Panc1 (cell line): ENCODE measurements around the gene ATPAF2. TPM values are rescaled to one million over a fixed set of nuclear protein-coding genes. Genes with fewer than 3 reads are reported as not detected.
A peak's percentile ranks its signal among the peaks of the same experiment; 100 is the strongest.

Experiments used
- ATAC-seq: fragments of 200-7000 bp; cut with Tn5 transposase; 2 replicates; pipeline ENCODE4 v1.9.1; 2020; ENCODE audit warnings: mild to moderate bottlenecking, moderate library complexity
- BruUV-seq: library from RNA; stranded (reverse); fragments of 400-500 nt; replicated peaks from 2 replicates; lab custom pipeline; 2021; lab: Mats Ljungman, UMichigan
- CTCF ChIA-PET: fragments of 300-600 bp; sonication (Branson Sonifier 250); formaldehyde crosslinking; loops from one replicate; lab custom pipeline; 2022; ENCODE audit warnings: antibody characterized with exemption; lab: Charles Lee
- POLR2A ChIA-PET: fragments of 300-600 bp; sonication (Branson Sonifier 250); formaldehyde crosslinking; loops from one replicate; lab custom pipeline; 2022; ENCODE audit warnings: antibody characterized with exemption; lab: Charles Lee
- DNase-seq: peaks from one replicate; pipeline ENCODE4 v3.0.0-alpha.2; 2010; ENCODE audit warnings: low read depth, low spot score
- H3K27ac ChIP-seq: 2 replicates; pipeline ENCODE4 v1.5.1; 2011; ENCODE audit warnings: mild to moderate bottlenecking, low read length, inconsistent platforms
- H3K27me3 ChIP-seq: fragments of 200-500 bp; sonication (Bioruptor generic); 2 replicates; pipeline ENCODE4 v1.6.0; 2014; ENCODE audit warnings: low read length, inconsistent platforms; ENCODE audit not compliant: control insufficient read depth, insufficient read depth
- H3K36me3 ChIP-seq: fragments of 200-500 bp; sonication (Bioruptor generic); 2 replicates; pipeline ENCODE4 v1.5.1; 2014; ENCODE audit warnings: inconsistent platforms, mild to moderate bottlenecking, low read length, moderate library complexity; ENCODE audit not compliant: control insufficient read depth, insufficient read depth
- H3K4me1 ChIP-seq: 2 replicates; pipeline ENCODE4 v1.5.1; 2011; ENCODE audit warnings: inconsistent platforms, mild to moderate bottlenecking, low read length, moderate library complexity; ENCODE audit not compliant: control insufficient read depth, insufficient read depth
- H3K4me3 ChIP-seq, 2 experiments: 2 replicates each; pipeline ENCODE4 v1.5.1; 2011 to 2012; ENCODE audit warnings: low read depth in 2 of 2, low read length in 2 of 2, mild to moderate bottlenecking in 2 of 2, inconsistent platforms in 1 of 2, moderate library complexity in 1 of 2
- H3K9me3 ChIP-seq: fragments of 200-500 bp; sonication (Bioruptor generic); 2 replicates; pipeline ENCODE4 v1.5.1; 2014; ENCODE audit warnings: low read depth, mild to moderate bottlenecking, inconsistent platforms, low read length, moderate library complexity; ENCODE audit not compliant: control insufficient read depth, insufficient read depth
- CTCF ChIP-seq: fragments of 450-650 bp; IDR thresholded peaks from 2 replicates; pipeline ENCODE4 v1.5.1; 2017; ENCODE audit warnings: mild to moderate bottlenecking
- POLR2AphosphoS5 ChIP-seq: IDR thresholded peaks from 2 replicates; pipeline ENCODE4 v1.6.1; 2012; ENCODE audit warnings: mild to moderate bottlenecking, low read depth, low read length, moderate library complexity
- SIN3A ChIP-seq: IDR thresholded peaks from 2 replicates; pipeline ENCODE4 v1.6.1; 2012; ENCODE audit warnings: low read depth, mild to moderate bottlenecking, low read length, moderate library complexity, borderline replicate concordance; ENCODE audit not compliant: insufficient read depth
- TCF7L2 ChIP-seq: IDR thresholded peaks from 2 replicates; pipeline ENCODE4 v1.6.1; 2011; ENCODE audit warnings: mild to moderate bottlenecking, low read depth, low read length, inconsistent platforms
- in situ Hi-C: cut with HindIII; loops from 2 replicates; pipeline ENCODE4 v1.10.0; 2016; ENCODE audit warnings: low sequenced_read_pairs, low pct_unique_long_range_greater_than_20kb
- intact Hi-C: fragments of 100-400 bp; cut with micrococcal nuclease; formaldehyde crosslinking; loops from one replicate; pipeline ENCODE4 v1.10.0; 2022; ENCODE audit not compliant: unreplicated experiment
- total RNA-seq: library from RNA; stranded (reverse); gene quantifications from one replicate; pipeline ENCODE4 v1.2.1, GENCODE V29; 2021; ENCODE audit not compliant: unreplicated experiment
- TF ChIP-seq, protein P1 (sequence below), 2 experiments: IDR thresholded peaks; 2 replicates each; pipeline ENCODE4 v1.6.1; 2011 to 2012; ENCODE audit warnings: low read depth in 2 of 2, control low read depth in 1 of 2, low read length in 1 of 2, mild to moderate bottlenecking in 1 of 2, moderate library complexity in 1 of 2; ENCODE audit not compliant: insufficient read depth in 1 of 2

Gene ATPAF2
- total RNA-seq, 1 experiment from 2014 or later = 22.3 TPM

- intact Hi-C loops (no loop called here), in situ Hi-C loops (no loop called here)
- Histone ChIP-seq H3K27ac (peak overlapping the region; percentile 72), H3K27me3 (no peaks in the 10 kb centered on the region), H3K36me3 (no peaks in the 10 kb centered on the region; the same call in 1 of the 2 replicates), H3K4me3 (peak overlapping the region; percentile 59 to 81), H3K4me1 (peaks cover 30% of the 10 kb centered on the region), H3K9me3 (no peaks in the 10 kb centered on the region)
- ChIA-PET POLR2A (interaction anchor here (0.6 kb wide), 1 partner anchor 86 kb away, joined by 3 read pairs; no protein-coding TSS in a partner anchor), CTCF (no interaction called here)
- no peak for TF ChIP-seq TCF7L2
- TF ChIP-seq SIN3A = no peak
- TF ChIP-seq, protein P1, sequence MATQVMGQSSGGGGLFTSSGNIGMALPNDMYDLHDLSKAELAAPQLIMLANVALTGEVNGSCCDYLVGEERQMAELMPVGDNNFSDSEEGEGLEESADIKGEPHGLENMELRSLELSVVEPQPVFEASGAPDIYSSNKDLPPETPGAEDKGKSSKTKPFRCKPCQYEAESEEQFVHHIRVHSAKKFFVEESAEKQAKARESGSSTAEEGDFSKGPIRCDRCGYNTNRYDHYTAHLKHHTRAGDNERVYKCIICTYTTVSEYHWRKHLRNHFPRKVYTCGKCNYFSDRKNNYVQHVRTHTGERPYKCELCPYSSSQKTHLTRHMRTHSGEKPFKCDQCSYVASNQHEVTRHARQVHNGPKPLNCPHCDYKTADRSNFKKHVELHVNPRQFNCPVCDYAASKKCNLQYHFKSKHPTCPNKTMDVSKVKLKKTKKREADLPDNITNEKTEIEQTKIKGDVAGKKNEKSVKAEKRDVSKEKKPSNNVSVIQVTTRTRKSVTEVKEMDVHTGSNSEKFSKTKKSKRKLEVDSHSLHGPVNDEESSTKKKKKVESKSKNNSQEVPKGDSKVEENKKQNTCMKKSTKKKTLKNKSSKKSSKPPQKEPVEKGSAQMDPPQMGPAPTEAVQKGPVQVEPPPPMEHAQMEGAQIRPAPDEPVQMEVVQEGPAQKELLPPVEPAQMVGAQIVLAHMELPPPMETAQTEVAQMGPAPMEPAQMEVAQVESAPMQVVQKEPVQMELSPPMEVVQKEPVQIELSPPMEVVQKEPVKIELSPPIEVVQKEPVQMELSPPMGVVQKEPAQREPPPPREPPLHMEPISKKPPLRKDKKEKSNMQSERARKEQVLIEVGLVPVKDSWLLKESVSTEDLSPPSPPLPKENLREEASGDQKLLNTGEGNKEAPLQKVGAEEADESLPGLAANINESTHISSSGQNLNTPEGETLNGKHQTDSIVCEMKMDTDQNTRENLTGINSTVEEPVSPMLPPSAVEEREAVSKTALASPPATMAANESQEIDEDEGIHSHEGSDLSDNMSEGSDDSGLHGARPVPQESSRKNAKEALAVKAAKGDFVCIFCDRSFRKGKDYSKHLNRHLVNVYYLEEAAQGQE (IDR thresholded peaks at IDR 0.05; ENCODE audit: insufficient read depth in 1 of 2, low read depth in 2 of 2, low read length in 1 of 2) = no peak
- no peak for TF ChIP-seq CTCF
- no peak for TF ChIP-seq POLR2AphosphoS5
- ATAC-seq (no peak), DNase-seq (no peak)
- BruUV-seq = TSS peak; percentile 70
Observed at GRCh38 chr17:17970699-17971430, 68.1 kb downstream of the ATPAF2 start.

Other genes with a start within 250 kb of the ATPAF2 start
- gene SREBF1, start 202.2 kb downstream of the ATPAF2 start, total RNA-seq = 230 TPM
- gene TOM1L2, start 66.8 kb downstream of the ATPAF2 start, total RNA-seq = 45.2 TPM
- gene DRC3, start 66.3 kb downstream of the ATPAF2 start, total RNA-seq = 3.6 TPM
- gene GID4, start 240 bp upstream of the ATPAF2 start, total RNA-seq = 11.1 TPM
- 42.0 TPM for gene DRG2, start 48.8 kb upstream of the ATPAF2 start, total RNA-seq
- gene MYO15A, start 69.6 kb upstream of the ATPAF2 start, total RNA-seq = 0.36 TPM
- gene ALKBH5, start 144.7 kb upstream of the ATPAF2 start, total RNA-seq = 94.5 TPM
- 18.4 TPM for gene LLGL1, start 186.5 kb upstream of the ATPAF2 start, total RNA-seq
- 207 TPM for gene FLII, start 219.6 kb upstream of the ATPAF2 start, total RNA-seq
- 11.2 TPM for gene MIEF2, start 221.5 kb upstream of the ATPAF2 start, total RNA-seq